HepG2 (cell line): Measurements from ENCODE around the gene OTOG.

ENCODE experiments used
- BRF2 ChIP-seq: sonication (generic); formaldehyde crosslinking; IDR thresholded peaks from 2 replicates; pipeline ENCODE4 v1.8.1; 2022; ENCODE audit warnings: mild to moderate bottlenecking, missing genetic modification reagents
- EZH2 ChIP-seq: conservative IDR thresholded peaks from 2 replicates; pipeline ENCODE4 v1.6.1; 2012; ENCODE audit warnings: mild to moderate bottlenecking, low read depth, low read length, moderate library complexity
- RAD51 ChIP-seq: fragments of 450-650 bp; IDR thresholded peaks from 2 replicates; pipeline ENCODE4 v1.6.1; 2016; ENCODE audit warnings: borderline replicate concordance
- SOX6 ChIP-seq, 2 experiments: fragments of 450-650 bp in 1 of 2; sonication (generic) in 1 of 2; formaldehyde crosslinking in 1 of 2; IDR thresholded peaks; 2 replicates each; pipeline versions ENCODE4 v1.4.0 to v1.6.1; 2017 to 2020; ENCODE audit warnings: antibody characterized with exemption in 1 of 2, mild to moderate bottlenecking in 1 of 2, missing genetic modification reagents in 1 of 2
- SP2 ChIP-seq: sonication (generic); formaldehyde crosslinking; IDR thresholded peaks from 2 replicates; pipeline ENCODE4 v1.5.1; 2020; ENCODE audit warnings: mild to moderate bottlenecking, missing genetic modification reagents
- ZNF431 ChIP-seq: sonication (generic); formaldehyde crosslinking; IDR thresholded peaks from 2 replicates; pipeline ENCODE4 v1.9.0; 2022; ENCODE audit warnings: missing genetic modification reagents, low read depth, mild to moderate bottlenecking, borderline replicate concordance
- TF ChIP-seq, protein P1 (sequence below): IDR thresholded peaks from 2 replicates; pipeline ENCODE4 v1.6.1; 2016
- TF ChIP-seq, protein P2 (sequence below): sonication (generic); formaldehyde crosslinking; IDR thresholded peaks from 2 replicates; pipeline ENCODE4 v1.4.0; 2020; ENCODE audit warnings: missing genetic modification reagents

DNA sequence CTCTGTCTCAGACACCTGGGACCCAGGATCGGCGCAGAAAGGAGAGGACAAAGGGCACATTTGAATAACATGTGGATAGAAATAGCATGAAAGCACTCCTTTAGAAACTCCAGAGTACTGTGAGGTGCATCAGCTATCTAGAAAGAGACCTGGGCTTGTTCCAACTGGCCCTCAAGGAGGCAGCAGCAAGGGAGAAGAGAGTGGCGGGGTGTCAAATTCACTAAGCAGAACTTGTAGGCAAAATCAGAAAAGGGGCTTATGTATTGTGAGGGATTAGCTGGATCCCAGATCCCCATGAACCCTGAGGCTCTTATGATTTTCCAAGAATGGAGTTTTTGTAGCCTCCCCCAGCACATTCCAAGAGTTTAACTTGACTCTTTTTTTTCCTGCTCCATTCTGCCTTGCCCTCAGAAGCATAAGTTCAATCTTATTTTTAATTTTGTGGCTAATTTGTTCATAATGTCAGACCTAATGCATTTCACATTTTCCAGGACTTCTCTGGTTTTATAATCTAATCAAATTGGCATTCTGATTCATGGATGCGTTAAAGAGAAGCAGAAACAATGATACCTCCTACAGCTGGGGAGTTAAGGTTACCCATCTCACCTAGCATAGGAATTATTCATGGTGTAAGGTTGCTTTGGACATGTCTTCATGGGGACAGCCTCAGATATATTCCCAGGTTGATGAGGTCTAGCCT is 36.4 kb upstream of the OTOG start:
- no peak for TF ChIP-seq BRF2 (CRISPR knock-in tag)
- no peak for TF ChIP-seq EZH2
- TF ChIP-seq SP2 = no peak
- TF ChIP-seq ZNF431 = no peak
- no peak for TF ChIP-seq RAD51
- TF ChIP-seq, protein P1, sequence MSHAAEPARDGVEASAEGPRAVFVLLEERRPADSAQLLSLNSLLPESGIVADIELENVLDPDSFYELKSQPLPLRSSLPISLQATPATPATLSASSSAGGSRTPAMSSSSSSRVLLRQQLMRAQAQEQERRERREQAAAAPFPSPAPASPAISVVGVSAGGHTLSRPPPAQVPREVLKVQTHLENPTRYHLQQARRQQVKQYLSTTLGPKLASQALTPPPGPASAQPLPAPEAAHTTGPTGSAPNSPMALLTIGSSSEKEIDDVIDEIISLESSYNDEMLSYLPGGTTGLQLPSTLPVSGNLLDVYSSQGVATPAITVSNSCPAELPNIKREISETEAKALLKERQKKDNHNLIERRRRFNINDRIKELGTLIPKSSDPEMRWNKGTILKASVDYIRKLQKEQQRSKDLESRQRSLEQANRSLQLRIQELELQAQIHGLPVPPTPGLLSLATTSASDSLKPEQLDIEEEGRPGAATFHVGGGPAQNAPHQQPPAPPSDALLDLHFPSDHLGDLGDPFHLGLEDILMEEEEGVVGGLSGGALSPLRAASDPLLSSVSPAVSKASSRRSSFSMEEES (CRISPR knock-in tag) = no peak
- TF ChIP-seq, protein P2, sequence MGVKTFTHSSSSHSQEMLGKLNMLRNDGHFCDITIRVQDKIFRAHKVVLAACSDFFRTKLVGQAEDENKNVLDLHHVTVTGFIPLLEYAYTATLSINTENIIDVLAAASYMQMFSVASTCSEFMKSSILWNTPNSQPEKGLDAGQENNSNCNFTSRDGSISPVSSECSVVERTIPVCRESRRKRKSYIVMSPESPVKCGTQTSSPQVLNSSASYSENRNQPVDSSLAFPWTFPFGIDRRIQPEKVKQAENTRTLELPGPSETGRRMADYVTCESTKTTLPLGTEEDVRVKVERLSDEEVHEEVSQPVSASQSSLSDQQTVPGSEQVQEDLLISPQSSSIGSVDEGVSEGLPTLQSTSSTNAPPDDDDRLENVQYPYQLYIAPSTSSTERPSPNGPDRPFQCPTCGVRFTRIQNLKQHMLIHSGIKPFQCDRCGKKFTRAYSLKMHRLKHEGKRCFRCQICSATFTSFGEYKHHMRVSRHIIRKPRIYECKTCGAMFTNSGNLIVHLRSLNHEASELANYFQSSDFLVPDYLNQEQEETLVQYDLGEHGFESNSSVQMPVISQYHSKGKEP (CRISPR knock-in tag) = no peak
- no peak for TF ChIP-seq SOX6 (IDR thresholded peaks at IDR 0.05)
- TF ChIP-seq SOX6 (CRISPR knock-in tag; IDR thresholded peaks at IDR 0.05) = no peak
